GM21576 (cell line): ENCODE measurements around the gene HK1.
"Not testable (repeated sequence)": the region's sequence is repeated elsewhere in the genome, so short reads cannot be mapped to it uniquely, and the experiment has no call there.

ENCODE experiments used
- ATAC-seq: cut with Tn5 transposase; IDR thresholded peaks from one replicate; pipeline ENCODE4 v1.9.1; 2021; ENCODE audit warnings: mild to moderate bottlenecking, moderate library complexity; ENCODE audit not compliant: unreplicated experiment

HK1 gene

DNA sequence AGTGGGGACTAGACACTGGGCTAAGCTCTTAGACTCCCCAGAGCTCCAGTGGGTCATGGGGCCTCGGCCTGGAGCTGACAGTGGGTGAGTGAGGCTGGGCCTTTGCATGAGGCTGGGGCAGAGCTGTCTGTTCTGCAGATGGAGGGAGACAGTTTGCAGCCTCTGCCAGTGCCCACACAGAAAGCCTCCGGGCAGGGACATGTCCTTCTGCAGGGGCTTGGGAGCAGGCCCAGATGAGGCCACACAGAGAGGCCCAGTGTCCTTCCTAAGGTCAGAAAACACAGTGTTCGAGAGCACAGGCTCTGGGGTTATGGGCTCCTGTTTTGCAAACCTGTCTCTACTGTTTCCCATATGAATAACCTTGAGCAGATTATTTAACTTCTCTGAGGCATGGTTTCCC lies 25.1 kb upstream of the HK1 start:
- no peak for ATAC-seq

DNA sequence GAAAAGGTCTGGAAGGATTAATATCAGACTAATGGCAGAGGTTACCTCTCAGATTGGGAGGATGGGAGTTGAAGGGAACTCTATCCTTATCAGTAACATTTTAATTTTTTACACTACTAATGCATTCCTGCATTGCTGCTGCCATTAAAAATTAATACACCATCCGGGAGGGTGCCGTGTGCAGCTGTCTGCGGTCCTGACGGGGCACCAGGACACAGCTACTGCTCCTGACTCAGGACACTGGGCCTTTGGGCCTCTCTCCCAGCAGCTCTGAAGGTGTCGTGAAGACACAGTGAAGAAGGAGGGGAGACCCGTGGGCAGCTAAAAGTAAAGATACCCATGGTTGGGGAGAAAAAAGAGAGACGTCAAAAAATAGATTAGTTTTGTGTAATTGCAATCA lies 23.4 kb upstream of the HK1 start:
- no peak for ATAC-seq

DNA sequence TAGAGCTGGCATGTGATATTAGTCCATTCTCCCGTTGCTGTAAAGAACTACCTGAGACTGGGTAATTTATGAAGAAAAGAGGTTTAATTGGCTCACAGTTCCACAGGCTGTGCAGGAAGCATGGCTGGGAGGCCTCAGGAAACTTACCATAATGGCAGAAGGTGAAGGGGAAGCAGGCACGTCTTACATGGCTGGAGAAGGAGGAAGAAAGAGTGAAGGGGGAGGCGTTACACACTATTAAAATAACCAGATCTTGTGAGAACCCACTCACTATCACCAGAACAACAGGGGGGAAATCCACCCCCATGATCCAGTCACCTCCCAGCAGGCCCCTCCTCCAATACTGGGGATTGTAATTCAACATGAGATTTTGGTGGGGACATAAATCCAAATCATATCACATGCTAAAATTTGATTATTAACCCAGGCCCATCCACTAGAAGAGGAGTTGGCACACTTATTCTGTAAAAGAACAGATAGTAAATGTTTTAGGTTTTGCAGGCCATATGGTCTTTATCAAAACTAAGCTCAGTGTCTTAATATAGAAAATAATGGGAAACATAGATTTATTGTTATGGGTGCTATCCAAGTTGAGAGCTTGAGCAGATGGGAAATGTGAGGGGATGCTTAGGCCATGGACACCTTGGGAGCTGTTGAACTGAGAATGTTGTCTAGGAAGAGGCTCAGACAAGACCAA lies 18.6 kb upstream of the HK1 start:
- ATAC-seq = no peak

DNA sequence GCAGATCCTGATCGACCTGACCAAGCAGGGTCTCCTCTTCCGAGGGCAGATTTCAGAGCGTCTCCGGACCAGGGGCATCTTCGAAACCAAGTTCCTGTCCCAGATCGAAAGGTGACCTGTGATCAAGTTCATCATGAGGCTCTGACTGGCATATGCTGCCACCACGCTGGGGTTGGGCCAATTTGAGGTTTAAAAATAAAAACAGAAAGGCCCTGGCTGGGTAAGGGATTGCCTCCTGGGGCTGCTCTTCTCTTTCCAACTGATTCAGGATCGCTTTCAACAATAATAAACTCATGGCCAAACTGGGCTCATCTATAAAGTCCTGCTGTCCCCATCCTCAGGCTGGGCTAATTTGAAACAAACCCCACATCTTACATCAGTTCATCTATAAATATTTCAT lies 17.1 kb upstream of the HK1 start:
- ATAC-seq = no peak

DNA sequence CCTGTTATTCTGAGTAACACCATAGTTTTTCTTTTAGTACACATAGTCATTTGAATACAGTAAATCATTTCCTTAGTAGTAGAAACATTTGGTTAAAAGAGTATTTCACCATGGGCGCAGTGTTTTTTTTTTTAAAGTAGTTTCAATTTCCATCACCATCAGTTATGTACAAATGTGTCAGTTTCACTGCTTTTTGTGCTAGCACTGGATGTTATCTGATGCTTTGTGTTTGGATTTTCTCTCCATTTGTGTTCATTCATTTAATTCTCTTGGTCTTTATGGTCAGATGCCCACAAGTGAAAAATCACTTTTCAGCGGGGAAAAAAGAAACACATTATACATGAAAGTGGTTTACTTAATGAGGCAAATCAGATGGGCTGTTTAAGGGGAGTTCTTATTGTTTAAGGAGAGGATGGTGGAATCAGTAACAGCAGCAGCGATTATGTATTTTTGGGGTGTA lies 16.0 kb upstream of the HK1 start:
- ATAC-seq = no peak

DNA sequence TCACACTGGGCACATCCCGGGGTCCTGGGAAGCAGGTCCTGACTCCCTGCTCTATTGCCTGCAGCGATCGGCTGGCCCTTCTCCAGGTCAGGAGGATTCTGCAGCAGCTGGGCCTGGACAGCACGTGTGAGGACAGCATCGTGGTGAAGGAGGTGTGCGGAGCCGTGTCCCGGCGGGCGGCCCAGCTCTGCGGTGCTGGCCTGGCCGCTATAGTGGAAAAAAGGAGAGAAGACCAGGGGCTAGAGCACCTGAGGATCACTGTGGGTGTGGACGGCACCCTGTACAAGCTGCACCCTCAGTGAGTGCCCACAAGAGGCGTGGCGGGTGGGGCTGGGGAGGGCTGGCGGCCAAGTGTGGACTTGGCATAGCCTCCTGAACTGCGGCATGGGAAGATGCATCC lies 12.8 kb upstream of the HK1 start:
- no peak for ATAC-seq

DNA sequence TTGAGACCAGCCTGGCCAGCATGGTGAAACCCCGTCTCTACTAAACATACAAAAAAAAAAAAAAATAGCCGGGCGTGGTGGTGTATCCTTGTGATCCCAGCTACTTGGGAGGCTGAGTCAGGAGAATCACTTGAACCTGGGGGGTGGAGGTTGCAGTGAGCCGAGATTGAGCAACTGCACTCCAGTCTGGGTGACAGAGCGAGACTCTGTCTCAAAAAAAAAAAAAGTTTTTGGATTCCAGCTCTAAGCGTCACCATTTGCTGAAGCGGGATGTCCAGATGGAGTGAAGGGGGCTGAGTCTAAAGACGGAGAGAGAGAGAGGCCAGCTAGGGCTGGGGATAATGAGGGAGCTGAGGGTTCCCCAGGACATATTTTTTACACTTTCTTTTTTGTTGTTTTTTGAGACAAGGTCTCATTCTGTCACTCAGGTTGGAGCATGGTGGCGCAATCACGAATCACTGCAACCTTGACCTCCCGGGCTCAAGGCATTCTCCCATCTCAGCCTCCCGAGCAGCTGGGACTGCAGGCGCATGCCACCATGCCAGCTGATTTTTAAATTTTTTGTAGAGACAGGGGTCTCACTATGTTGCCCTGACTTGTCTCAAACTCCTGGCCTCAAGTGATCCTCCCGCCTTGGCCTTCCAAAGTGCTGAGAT lies 9.4 kb upstream of the HK1 start:
- ATAC-seq = no peak

DNA sequence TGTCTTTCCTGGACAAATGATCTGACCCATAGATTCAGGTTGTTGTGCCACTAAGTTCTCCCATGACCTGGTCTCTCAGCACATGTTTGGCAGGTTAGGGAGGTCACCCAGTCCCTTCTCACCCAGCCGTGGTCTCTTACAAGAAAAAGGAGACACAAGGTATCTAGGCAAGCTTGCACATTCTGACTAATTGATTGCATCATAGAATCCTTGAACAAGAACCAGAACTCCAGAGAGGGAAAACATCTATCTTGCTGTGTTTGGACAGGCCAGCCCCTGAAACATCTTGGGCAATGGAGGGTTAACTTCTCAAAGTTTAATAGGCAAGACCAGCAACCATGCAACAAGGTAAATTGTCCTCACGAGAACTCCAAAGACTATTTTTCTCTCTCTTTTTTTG lies 8.5 kb upstream of the HK1 start:
- no peak for ATAC-seq

DNA sequence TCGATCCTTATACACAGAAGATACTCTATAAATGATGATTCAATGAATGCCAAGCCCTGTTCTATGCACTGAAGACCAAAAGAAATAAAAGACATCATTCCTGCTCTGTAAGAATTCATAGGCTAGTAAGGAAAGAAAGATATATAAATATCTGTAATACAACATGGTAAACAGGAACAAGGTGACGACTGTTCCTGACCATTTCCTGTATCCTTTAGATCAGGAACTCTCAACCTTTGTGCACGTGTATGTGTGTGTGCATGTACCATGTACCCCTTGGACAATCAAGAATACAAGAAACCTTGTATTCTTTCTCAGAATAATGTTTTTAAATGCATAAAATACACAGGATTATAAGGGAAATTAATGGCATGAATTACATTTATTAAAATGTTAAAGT lies 7.3 kb upstream of the HK1 start:
- ATAC-seq = no peak

DNA sequence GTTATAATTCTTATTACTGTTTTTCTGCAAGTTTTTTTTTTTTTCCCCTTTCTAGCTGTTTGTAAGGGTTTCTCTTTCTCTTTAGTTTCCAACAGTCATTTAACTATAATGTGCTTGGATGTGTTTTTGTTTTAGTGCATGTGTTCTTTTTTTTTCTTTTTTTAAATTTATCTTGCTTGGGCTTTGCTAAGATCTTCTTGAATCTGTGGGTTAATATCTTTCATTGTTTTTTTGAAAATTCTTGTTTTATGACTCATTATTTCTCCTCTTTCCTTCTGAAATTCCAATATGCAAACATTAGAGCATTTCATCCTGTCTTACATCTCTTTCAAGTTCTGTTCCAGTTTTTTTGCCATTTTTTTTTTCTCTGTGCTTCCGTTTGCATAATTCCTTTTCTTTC lies 5.7 kb upstream of the HK1 start:
- ATAC-seq = no peak

DNA sequence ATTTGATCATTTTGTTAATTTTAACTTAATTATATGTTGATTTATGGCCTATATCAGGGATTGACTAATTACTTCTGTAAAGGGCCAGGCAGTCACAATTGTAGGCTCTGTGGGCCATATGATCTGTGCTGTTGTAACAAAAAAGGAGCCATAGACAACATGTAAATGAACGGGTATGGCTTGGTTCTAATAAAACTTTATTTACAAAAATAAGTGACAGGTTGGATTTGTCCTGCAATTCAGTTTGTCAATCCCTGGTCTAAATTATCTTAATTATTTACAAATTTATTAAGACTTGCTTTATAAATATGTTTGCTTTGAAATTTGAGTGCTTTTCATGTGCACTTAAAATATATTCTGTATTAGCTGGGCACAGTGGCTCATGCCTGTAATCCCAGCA lies 2.9 kb upstream of the HK1 start:
- ATAC-seq = no peak

DNA sequence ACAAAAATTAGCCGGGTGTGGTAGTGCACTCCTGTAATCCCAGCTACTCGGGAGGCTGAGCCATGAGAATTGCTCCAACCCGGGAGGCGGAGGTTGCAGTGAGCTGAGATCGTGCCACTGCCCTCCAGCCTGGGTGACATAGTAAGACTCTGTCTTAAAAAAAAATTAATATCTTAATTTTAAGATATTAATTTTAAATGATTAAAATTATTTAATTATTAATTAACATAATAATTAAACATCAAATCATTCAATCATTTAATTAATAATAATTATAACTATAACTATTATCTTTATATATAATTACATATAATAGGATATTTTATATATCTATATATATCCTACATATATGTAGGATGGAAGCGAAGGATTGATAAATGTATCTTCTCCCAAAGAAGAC lies 1.8 kb upstream of the HK1 start:
- no peak for ATAC-seq

DNA sequence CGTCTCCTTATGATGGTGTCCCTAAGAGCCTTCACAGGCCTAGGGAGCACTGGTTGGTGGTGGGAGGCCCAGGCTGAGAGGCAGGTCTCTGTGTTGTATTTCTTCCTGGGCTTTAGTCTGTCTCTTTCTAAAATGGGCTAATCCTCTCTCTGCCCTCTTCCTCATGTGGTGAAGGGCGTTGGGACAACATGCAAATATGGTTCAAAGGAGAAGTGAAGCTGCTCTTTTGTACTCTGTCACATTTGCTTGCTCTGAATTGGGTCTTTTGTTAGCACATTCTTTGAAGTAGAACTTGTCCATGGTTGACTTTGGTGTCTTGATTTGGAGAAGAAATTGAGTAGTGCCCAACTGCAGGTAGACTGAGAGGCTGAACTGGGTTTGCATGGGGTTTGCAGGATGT lies 814 bp downstream of the HK1 start:
- ATAC-seq = no peak

DNA sequence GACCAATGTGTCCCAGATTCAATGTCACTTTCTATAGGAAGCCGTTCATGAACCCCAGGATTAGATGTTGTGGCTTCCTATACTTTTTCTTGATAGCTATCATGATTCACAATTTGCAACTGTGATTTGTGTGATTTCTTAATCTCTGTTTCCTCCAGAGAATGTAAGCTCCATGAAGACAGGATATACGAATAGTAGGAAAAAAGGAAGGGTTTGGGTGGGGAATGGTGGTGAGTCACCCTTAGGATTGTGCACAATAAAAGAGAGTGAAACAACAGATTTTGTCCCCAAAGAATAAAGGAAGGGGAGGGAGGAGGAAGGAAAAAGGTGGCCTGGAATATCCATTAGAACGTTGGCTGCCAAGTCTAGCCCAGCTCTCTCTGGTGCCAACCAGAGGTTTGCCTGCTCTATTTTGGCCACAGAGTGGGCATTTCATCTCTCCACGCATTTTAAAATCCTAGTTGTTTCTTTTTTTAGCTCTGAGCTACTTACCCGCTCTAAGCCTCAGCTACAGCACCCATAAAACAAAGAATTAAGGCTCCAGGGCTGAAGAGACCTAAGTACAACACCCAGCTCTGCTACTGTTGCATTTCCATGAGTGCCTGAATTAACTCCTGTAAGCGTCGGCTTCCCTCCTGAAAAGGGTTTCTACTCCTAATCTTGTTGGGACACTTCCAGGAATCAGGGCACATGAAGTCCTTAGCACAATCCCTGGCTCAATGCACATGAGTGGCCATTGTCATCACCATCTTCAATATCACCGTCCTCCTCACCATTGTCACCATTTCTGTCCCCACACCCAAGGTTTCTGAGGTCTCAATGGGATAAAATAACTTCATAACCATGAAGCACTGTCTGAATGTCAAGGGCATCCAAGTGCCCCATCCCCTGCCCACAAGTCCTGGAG lies 3.5 kb downstream of the HK1 start:
- no peak for ATAC-seq

DNA sequence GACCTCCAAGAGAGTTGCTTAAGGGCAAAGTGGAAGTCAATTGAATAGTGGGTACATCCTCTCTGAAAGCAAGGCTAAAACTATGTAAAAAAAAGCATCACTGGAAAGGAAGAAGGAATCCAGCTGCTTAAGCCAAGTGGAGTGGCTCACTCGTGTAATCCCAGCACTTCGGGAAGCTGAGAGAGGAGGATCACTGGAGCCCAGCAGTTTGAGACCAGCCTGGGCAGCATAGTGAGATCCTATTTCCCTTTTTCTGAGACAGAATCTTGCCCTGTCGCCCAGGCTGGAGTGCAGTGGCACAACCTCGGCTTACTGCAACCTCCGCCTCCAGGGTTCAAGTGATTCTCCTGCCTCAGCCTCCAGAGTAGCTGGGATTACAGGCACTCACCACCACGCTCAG lies 6.1 kb downstream of the HK1 start:
- not testable (repeated sequence) for ATAC-seq

DNA sequence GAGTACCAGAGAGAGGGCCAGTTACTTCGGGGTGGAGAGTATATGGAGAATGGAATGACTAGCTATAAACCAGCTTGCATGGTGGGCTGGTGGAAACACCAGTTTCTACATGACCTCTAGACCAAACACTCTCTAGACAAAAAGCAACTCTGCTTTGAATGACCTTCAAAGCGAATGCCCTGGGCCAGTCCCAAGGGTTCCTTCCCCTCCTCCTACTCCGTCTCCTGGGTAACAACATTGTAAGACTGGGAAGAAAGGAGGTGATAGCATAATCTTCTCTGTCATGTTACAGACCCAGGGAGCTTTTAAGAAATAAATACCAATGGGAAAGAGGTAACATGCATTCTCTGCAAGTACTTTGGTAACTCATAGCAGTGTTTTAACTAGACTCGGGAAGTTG lies 7.4 kb downstream of the HK1 start:
- no peak for ATAC-seq

DNA sequence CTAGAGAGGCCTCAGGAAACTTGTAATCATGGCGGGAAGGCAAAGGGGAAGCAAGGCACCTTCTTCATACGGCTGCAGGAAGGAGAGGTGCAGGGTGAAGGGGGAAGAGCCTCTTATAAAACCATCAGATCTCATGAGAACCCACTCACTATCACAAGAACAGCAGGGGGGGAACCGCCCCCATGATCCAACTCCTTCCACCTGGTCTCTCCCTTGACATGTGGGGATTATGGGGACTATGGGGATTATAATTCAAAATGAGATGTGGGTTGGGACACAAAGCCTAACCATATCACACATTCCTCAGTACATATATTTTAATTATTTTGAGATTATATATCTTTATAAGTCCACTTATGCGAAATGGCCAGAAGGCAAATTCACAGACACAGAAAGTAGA lies 8.9 kb downstream of the HK1 start:
- ATAC-seq = no peak

DNA sequence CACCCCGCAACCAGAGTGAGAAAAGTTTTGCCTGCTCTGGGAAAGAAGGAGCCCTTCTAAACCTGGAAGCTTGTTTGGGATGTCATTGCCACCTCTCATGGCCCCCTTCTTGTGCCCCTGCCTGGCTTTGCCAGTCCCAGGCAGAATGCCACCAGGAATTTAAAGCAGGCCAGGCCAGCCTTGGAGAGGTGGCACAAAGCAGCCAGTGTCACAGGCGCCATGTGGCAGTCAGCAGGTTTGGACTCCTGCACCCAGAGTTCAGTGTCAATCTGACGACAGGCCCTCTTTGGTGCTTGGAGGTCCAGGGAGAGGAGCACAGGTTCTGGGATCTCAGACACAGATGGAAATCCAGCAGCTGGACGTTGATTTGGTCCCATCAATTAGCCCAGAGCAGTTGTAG lies 12.7 kb downstream of the HK1 start:
- no peak for ATAC-seq

DNA sequence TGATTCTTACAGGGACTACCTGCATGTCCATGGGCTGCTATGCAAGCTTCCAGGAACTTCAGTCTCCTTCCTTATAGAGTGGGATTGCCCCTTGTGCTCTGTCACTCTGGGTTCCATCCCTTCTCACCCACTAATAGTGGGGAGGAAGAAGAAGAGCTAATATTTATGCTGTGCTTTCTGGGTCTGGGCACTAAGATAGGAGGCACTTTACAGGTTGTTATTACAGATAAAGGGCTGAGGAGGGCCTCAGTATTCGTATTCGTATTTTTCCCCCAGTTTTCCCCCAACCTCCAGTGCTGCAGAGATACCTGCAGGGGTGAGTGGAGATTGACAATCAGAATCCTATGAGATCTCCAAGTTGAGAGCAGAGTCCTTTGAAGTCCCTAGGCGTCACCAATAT lies 14.2 kb downstream of the HK1 start:
- no peak for ATAC-seq

DNA sequence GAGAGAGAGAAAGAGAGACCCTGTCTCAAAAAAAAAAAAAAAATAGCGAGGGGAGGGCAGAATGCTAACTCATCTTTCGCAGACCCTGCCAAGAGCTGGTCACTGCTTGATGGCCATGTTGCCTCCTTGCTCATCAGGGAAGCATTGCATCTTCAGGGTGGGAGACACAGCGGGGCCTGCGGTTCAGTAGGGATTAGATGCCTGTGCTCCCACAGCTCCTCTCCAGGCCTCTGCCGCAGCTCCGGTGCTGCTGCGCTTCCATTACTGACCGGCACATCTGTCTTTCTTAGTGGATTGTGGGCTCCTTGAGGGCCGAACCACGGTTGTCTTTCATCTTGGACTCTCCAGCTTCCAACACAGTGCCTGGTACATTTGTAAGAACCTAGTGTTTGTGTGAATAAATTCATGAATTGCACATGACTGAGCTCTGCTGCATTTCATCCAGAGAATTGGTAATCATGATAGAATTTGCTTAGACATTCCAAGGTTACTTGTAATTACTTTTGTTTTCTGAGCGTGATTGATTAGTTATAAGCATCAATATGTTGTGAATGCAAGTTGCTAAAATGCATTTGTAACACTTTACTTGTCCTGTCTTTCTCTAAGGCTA lies 16.8 kb downstream of the HK1 start:
- ATAC-seq = no peak

DNA sequence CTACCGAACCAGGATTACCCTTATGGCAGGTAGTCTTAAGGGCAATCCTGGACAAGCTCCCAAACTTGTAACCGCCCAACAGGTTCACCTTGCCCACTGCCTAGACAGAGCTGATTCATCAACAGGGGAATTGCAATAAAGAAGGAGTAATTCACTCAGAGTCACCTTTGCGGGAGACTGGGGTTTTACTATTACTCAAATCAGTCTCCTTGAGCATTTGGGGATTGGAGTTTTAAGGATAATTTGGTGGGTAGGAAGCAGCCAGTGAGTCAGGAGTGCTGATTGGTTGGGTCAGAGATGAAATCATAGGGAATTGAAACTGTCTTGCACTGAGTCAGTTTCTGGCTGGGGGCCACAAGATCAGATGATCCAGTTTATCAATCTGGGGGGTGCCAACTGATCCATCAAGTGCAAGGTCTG lies 25.3 kb downstream of the HK1 start:
- ATAC-seq = no peak
